ENCODE results near the gene VHLL.

GRCh38 chr1:156303241-156303640 is 4.1 kb upstream of the VHLL start:
- TF ChIP-seq CTCF (IDR thresholded peaks at IDR 0.05; ENCODE audit: low read length), result no peak
- TF ChIP-seq EZH2 (optimal IDR thresholded peaks at IDR 0.05; ENCODE audit: low read depth, low read length), result no peak
- no peak for TF ChIP-seq EZH2phosphoT487 (IDR thresholded peaks at IDR 0.05; ENCODE audit: low read length)

All from MM.1S (cell line).